ENCODE results near the gene NRF1. TPM values are rescaled to one million over a fixed set of nuclear protein-coding genes. Genes with fewer than 3 reads are reported as not detected.

Gene NRF1
- total and polyA plus RNA-seq, 10 of the 15 experiments (the other 5 are each of a cell fraction or from before 2014, with no cell fraction given): 3.5 to 23.1 (median 13.5) TPM

DNA sequence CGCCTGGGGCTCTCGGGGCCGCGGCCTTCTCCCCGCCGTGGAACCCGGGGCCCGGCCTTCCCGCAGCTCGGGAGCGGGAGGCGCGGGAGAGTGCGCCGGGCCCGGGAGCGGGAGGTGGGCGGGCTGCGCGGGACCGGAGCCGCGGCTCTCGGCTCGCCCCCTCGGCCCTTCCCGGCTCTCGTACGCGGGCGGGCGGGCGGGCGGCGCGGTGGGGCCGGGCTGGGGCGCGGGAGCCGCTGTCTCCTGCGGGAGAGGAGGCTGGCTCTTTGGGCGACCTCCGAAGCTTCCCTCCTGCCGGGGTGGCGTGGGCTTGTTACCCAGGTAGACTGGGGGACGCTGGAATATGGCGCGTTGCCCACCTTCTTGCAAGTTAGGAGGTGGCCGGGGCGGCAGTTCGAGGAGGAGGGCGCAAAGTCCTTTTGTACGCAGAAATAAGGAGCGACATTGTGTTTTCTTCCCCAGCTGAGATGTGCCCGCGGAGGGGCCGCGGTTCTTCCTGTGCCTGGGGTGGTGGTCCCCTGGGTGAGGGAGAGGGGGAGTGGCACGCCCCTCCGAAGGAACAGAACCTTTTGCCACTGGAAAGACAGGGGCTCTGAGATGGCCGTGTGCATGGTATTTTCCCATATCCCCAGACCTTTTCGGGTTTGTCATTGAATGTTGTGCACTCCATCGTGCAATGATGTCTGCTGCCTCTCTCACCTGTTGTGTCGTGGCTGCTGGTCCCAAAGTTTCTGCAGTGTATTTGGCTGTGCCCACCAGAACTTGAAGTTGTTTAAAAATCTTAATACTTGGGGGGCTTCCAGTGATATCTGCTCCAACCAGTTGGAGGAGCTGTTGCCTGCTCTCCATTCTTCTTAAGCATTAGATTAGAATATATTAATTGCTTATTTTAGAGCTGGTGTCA is 844 bp downstream of the NRF1 start (continued):
- TF ChIP-seq RAD21 (IDR thresholded peaks at IDR 0.05; ENCODE audit: insufficient read depth, low read depth, low read length) (peak; percentile 68), TCF3 (IDR thresholded peaks at IDR 0.05; ENCODE audit: borderline replicate concordance, insufficient read depth, low read depth, low read length) (no peak), KDM1A (IDR thresholded peaks at IDR 0.05; ENCODE audit: borderline replicate concordance) (no peak), ZNF24 (IDR thresholded peaks at IDR 0.05) (no peak), SMARCA5 (IDR thresholded peaks at IDR 0.05) (peak; percentile 82), POLR2AphosphoS2 (IDR thresholded peaks at IDR 0.05; ENCODE audit: low read depth, low read length) (no peak), NR2C2 (IDR thresholded peaks at IDR 0.05; ENCODE audit: borderline replicate concordance, control insufficient read depth, insufficient read length, low read depth) (no peak), RUNX3 (IDR thresholded peaks at IDR 0.05; ENCODE audit: low read length) (no peak), JUNB (IDR thresholded peaks at IDR 0.05) (no peak), YY1 (IDR thresholded peaks at IDR 0.05; ENCODE audit: low read depth, low read length) (peak; percentile 50; the same call in 1 of the 2 replicates)
- TF ChIP-seq, protein P1, sequence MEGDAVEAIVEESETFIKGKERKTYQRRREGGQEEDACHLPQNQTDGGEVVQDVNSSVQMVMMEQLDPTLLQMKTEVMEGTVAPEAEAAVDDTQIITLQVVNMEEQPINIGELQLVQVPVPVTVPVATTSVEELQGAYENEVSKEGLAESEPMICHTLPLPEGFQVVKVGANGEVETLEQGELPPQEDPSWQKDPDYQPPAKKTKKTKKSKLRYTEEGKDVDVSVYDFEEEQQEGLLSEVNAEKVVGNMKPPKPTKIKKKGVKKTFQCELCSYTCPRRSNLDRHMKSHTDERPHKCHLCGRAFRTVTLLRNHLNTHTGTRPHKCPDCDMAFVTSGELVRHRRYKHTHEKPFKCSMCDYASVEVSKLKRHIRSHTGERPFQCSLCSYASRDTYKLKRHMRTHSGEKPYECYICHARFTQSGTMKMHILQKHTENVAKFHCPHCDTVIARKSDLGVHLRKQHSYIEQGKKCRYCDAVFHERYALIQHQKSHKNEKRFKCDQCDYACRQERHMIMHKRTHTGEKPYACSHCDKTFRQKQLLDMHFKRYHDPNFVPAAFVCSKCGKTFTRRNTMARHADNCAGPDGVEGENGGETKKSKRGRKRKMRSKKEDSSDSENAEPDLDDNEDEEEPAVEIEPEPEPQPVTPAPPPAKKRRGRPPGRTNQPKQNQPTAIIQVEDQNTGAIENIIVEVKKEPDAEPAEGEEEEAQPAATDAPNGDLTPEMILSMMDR (IDR thresholded peaks at IDR 0.05 in 2 of 3, conservative IDR thresholded peaks at IDR 0.05 in 1 of 3; ENCODE audit: control insufficient read depth in 2 of 3, extremely low read depth in 1 of 3, insufficient read depth in 1 of 3, low read depth in 3 of 3, low read length in 3 of 3): peak; percentile 65 to 78 (median 69)
- TF ChIP-seq, protein P2, sequence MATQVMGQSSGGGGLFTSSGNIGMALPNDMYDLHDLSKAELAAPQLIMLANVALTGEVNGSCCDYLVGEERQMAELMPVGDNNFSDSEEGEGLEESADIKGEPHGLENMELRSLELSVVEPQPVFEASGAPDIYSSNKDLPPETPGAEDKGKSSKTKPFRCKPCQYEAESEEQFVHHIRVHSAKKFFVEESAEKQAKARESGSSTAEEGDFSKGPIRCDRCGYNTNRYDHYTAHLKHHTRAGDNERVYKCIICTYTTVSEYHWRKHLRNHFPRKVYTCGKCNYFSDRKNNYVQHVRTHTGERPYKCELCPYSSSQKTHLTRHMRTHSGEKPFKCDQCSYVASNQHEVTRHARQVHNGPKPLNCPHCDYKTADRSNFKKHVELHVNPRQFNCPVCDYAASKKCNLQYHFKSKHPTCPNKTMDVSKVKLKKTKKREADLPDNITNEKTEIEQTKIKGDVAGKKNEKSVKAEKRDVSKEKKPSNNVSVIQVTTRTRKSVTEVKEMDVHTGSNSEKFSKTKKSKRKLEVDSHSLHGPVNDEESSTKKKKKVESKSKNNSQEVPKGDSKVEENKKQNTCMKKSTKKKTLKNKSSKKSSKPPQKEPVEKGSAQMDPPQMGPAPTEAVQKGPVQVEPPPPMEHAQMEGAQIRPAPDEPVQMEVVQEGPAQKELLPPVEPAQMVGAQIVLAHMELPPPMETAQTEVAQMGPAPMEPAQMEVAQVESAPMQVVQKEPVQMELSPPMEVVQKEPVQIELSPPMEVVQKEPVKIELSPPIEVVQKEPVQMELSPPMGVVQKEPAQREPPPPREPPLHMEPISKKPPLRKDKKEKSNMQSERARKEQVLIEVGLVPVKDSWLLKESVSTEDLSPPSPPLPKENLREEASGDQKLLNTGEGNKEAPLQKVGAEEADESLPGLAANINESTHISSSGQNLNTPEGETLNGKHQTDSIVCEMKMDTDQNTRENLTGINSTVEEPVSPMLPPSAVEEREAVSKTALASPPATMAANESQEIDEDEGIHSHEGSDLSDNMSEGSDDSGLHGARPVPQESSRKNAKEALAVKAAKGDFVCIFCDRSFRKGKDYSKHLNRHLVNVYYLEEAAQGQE (IDR thresholded peaks at IDR 0.05; ENCODE audit: low read depth, low read length): no peak
- TF ChIP-seq, protein P3, sequence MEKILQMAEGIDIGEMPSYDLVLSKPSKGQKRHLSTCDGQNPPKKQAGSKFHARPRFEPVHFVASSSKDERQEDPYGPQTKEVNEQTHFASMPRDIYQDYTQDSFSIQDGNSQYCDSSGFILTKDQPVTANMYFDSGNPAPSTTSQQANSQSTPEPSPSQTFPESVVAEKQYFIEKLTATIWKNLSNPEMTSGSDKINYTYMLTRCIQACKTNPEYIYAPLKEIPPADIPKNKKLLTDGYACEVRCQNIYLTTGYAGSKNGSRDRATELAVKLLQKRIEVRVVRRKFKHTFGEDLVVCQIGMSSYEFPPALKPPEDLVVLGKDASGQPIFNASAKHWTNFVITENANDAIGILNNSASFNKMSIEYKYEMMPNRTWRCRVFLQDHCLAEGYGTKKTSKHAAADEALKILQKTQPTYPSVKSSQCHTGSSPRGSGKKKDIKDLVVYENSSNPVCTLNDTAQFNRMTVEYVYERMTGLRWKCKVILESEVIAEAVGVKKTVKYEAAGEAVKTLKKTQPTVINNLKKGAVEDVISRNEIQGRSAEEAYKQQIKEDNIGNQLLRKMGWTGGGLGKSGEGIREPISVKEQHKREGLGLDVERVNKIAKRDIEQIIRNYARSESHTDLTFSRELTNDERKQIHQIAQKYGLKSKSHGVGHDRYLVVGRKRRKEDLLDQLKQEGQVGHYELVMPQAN (conservative IDR thresholded peaks at IDR 0.05): peak; percentile 25; the same call in 1 of the 2 replicates
